SU-DHL-6 (cell line): ENCODE data around the gene MAFF.

ENCODE experiments used
- EZH2phosphoT487 ChIP-seq: fragments of 200-600 bp; sonication (generic), shearing (Covaris generic); conservative IDR thresholded peaks from 2 replicates; pipeline ENCODE4 v1.6.1; 2018; ENCODE audit warnings: mild to moderate bottlenecking, antibody characterized with exemption, low read length, moderate library complexity, mixed read lengths
- TF ChIP-seq, protein P1 (sequence below): fragments of 200-600 bp; sonication (generic); IDR thresholded peaks from one replicate; pipeline ENCODE4 v1.5.1; 2017; ENCODE audit warnings: antibody characterized with exemption, mild to moderate bottlenecking, low read length, moderate library complexity; ENCODE audit not compliant: insufficient read depth, poor library complexity, severe bottlenecking

DNA sequence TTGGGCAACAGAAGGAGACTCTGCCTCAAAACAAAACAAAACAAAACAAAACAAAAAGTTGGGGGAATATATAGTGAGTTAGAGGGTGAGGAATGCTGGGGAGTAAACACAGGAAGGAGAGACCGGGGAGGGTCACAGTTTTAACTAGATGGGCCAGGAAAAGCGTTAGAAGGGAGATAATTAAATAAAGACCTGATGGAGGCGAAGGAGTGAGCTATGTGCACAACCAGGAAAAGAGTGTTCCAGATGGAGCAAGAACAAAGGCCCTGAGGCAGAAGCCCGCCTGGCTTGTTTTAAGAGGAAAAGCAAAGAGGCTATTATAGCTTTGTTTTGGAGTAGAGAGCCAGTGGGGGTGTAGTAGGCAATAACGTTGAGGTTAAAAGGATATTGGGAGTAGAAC, 15.4 kb upstream of the MAFF start:
- TF ChIP-seq, protein P1, sequence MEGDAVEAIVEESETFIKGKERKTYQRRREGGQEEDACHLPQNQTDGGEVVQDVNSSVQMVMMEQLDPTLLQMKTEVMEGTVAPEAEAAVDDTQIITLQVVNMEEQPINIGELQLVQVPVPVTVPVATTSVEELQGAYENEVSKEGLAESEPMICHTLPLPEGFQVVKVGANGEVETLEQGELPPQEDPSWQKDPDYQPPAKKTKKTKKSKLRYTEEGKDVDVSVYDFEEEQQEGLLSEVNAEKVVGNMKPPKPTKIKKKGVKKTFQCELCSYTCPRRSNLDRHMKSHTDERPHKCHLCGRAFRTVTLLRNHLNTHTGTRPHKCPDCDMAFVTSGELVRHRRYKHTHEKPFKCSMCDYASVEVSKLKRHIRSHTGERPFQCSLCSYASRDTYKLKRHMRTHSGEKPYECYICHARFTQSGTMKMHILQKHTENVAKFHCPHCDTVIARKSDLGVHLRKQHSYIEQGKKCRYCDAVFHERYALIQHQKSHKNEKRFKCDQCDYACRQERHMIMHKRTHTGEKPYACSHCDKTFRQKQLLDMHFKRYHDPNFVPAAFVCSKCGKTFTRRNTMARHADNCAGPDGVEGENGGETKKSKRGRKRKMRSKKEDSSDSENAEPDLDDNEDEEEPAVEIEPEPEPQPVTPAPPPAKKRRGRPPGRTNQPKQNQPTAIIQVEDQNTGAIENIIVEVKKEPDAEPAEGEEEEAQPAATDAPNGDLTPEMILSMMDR, result no peak
- no peak for TF ChIP-seq EZH2phosphoT487
